HepG2 (cell line): ENCODE results near the gene ODC1. TPM values are rescaled to one million over a fixed set of nuclear protein-coding genes. Genes with fewer than 3 reads are reported as not detected.

Experiments used
- ATAC-seq: fragments of 200-7000 bp; cut with Tn5 transposase; 3 replicates; pipeline ENCODE4 v1.9.1; 2020; ENCODE audit warnings: mild to moderate bottlenecking, moderate library complexity
- BruUV-seq: library from RNA; stranded (reverse); fragments of 400-500 nt; replicated peaks from 2 replicates; lab custom pipeline; 2021; lab: Mats Ljungman, UMichigan
- CTCF ChIA-PET: fragments of 300-600 bp; formaldehyde crosslinking; extraction: SDS; loops from one replicate; lab custom pipeline; 2021; ENCODE audit warnings: low total read pairs, inconsistent platforms, low intra/inter-chr PET ratio; lab: Yijun Ruan, JAX
- POLR2A ChIA-PET: fragments of 350-600 bp; sonication (Branson Sonifier 250); formaldehyde crosslinking; loops from one replicate; lab custom pipeline; 2020; ENCODE audit warnings: antibody characterized with exemption, inconsistent platforms; lab: Yijun Ruan, JAX
- DNase-seq: peaks from one replicate; pipeline ENCODE4 v3.0.0-alpha.2; 2015; ENCODE audit warnings: low spot score
- FAIRE-seq: peaks from 3 replicates; lab custom pipeline; 2011; peaks lifted over from hg19 to GRCh38; lab: Jason Lieb, UNC
- H2AFZ ChIP-seq: one replicate; pipeline ENCODE4 v1.6.1; 2011; ENCODE audit warnings: low read length, inconsistent platforms
- H3K27ac ChIP-seq: fragments of 300-600 bp; 3 replicates; pipeline ENCODE4 v1.8.0; 2011; ENCODE audit warnings: mixed run types, mild to moderate bottlenecking, mixed read lengths, low read length, inconsistent platforms; ENCODE audit not compliant: insufficient read depth; ENCODE audit errors: extremely low read length
- H3K27me3 ChIP-seq, 2 experiments: fragments of 200-600 bp in 1 of 2; 2 replicates in 1 of 2; 3 replicates in 1 of 2; pipeline versions ENCODE4 v1.6.0 to v1.8.0; 2011; ENCODE audit warnings: low read length in 2 of 2, mild to moderate bottlenecking in 2 of 2, moderate library complexity in 2 of 2, inconsistent platforms in 1 of 2; ENCODE audit not compliant: insufficient read depth in 2 of 2, control insufficient read depth in 1 of 2
- H3K36me3 ChIP-seq, 2 experiments: fragments of 200-600 bp in 1 of 2; replicated peaks in 1 of 2; 2 replicates in 1 of 2; 3 replicates in 1 of 2; pipeline versions ENCODE4 v1.5.1 to v1.8.0; 2011; ENCODE audit warnings: low read length in 2 of 2, inconsistent platforms in 1 of 2; ENCODE audit not compliant: insufficient read depth in 2 of 2, control insufficient read depth in 1 of 2
- H3K4me1 ChIP-seq: 2 replicates; pipeline ENCODE4 v1.5.1; 2012; ENCODE audit warnings: low read length, inconsistent platforms; ENCODE audit not compliant: insufficient read depth
- H3K4me2 ChIP-seq: 2 replicates; pipeline ENCODE4 v1.6.0; 2011; ENCODE audit warnings: low read depth, low read length, inconsistent platforms
- H3K4me3 ChIP-seq, 3 experiments: fragments of 200-600 bp in 1 of 3; sonication (generic), shearing (Covaris generic) in 1 of 3; replicated peaks in 1 of 3; 2 replicates each; pipeline ENCODE4 v1.5.1; 2011 to 2016; ENCODE audit warnings: low read length in 3 of 3, inconsistent platforms in 2 of 3, low read depth in 2 of 3, mild to moderate bottlenecking in 2 of 3, control low read depth in 1 of 3, mixed read lengths in 1 of 3; ENCODE audit not compliant: insufficient read depth in 1 of 3
- H3K79me2 ChIP-seq: one replicate; pipeline ENCODE4 v1.6.1; 2011; ENCODE audit warnings: low read length, inconsistent platforms; ENCODE audit not compliant: insufficient read depth
- H3K9ac ChIP-seq: 2 replicates; pipeline ENCODE4 v1.6.0; 2011; ENCODE audit warnings: mild to moderate bottlenecking, low read depth, low read length, inconsistent platforms; ENCODE audit not compliant: insufficient read depth
- H3K9me3 ChIP-seq: 2 replicates; pipeline ENCODE4 v1.5.1; 2012; ENCODE audit warnings: mild to moderate bottlenecking, low read length
- H4K20me1 ChIP-seq: 2 replicates; pipeline ENCODE4 v1.6.0; 2011; ENCODE audit warnings: inconsistent platforms, mild to moderate bottlenecking, low read length, moderate library complexity; ENCODE audit not compliant: insufficient read depth
- ARNT2 ChIP-seq: sonication (generic); formaldehyde crosslinking; IDR thresholded peaks from 2 replicates; pipeline ENCODE4 v1.8.0; 2022; ENCODE audit warnings: mild to moderate bottlenecking, low read depth, missing genetic modification reagents, moderate library complexity
- ELF1 ChIP-seq: sonication (generic); formaldehyde crosslinking; IDR thresholded peaks from 2 replicates; pipeline ENCODE4 v1.4.0; 2020; ENCODE audit warnings: missing genetic modification reagents
- ELF3 ChIP-seq: IDR thresholded peaks from 2 replicates; pipeline ENCODE4 v1.6.1; 2016; ENCODE audit warnings: missing genetic modification reagents, missing compliant biosample characterization
- HBP1 ChIP-seq: IDR thresholded peaks from 2 replicates; pipeline ENCODE4 v1.6.1; 2016; ENCODE audit warnings: low read depth, control low read depth
- KAT2B ChIP-seq: fragments of 150-350 bp; IDR thresholded peaks from 2 replicates; pipeline ENCODE4 v1.6.1; 2014; ENCODE audit warnings: low read depth, low read length, borderline replicate concordance
- MNT ChIP-seq: fragments of 450-650 bp; IDR thresholded peaks from 2 replicates; pipeline ENCODE4 v1.6.1; 2016
- NFE2L2 ChIP-seq: fragments of 150-350 bp; IDR thresholded peaks from 2 replicates; pipeline ENCODE4 v1.6.1; 2014; ENCODE audit warnings: low read length
- PITX1 ChIP-seq: sonication (generic); formaldehyde crosslinking; IDR thresholded peaks from 2 replicates; pipeline ENCODE4 v1.5.1; 2020; ENCODE audit warnings: mild to moderate bottlenecking, missing genetic modification reagents
- RARA ChIP-seq: IDR thresholded peaks from 2 replicates; pipeline ENCODE4 v1.6.1; 2016; ENCODE audit warnings: missing genetic modification reagents, missing compliant biosample characterization
- RXRB ChIP-seq: IDR thresholded peaks from 2 replicates; pipeline ENCODE4 v1.6.1; 2016; ENCODE audit warnings: borderline replicate concordance, missing genetic modification reagents, missing compliant biosample characterization
- SALL1 ChIP-seq: sonication (generic); formaldehyde crosslinking; IDR thresholded peaks from 2 replicates; pipeline ENCODE4 v1.8.0; 2022; ENCODE audit warnings: mild to moderate bottlenecking, missing genetic modification reagents
- SAP130 ChIP-seq: IDR thresholded peaks from 2 replicates; pipeline ENCODE4 v1.6.1; 2016; ENCODE audit warnings: low read depth
- ZBTB1 ChIP-seq: sonication (generic); formaldehyde crosslinking; IDR thresholded peaks from 2 replicates; pipeline ENCODE4 v1.4.0; 2020; ENCODE audit warnings: missing genetic modification reagents, borderline replicate concordance
- ZBTB26 ChIP-seq: IDR thresholded peaks from 2 replicates; pipeline ENCODE4 v1.6.1; 2016; ENCODE audit warnings: missing compliant biosample characterization, missing genetic modification reagents, borderline replicate concordance
- ZNF101 ChIP-seq: sonication (generic); formaldehyde crosslinking; IDR thresholded peaks from 2 replicates; pipeline ENCODE4 v1.4.0; 2020; ENCODE audit warnings: mild to moderate bottlenecking, low read depth, missing genetic modification reagents, borderline replicate concordance
- ZNF230 ChIP-seq: sonication (generic); formaldehyde crosslinking; IDR thresholded peaks from 2 replicates; pipeline ENCODE4 v1.4.0; 2020; ENCODE audit warnings: mild to moderate bottlenecking, missing genetic modification reagents
- ZNF441 ChIP-seq: sonication (generic); formaldehyde crosslinking; IDR thresholded peaks from 2 replicates; pipeline ENCODE4 v1.7.0; 2021; ENCODE audit warnings: missing genetic modification reagents, borderline replicate concordance
- ZNF468 ChIP-seq: sonication (generic); formaldehyde crosslinking; IDR thresholded peaks from 2 replicates; pipeline ENCODE4 v1.8.0; 2022; ENCODE audit warnings: mild to moderate bottlenecking, moderate library complexity, missing genetic modification reagents
- ZNF501 ChIP-seq: sonication (generic); formaldehyde crosslinking; IDR thresholded peaks from 2 replicates; pipeline ENCODE4 v1.5.1; 2020; ENCODE audit warnings: mild to moderate bottlenecking, moderate library complexity, missing genetic modification reagents
- ZNF691 ChIP-seq: sonication (generic); formaldehyde crosslinking; IDR thresholded peaks from 2 replicates; pipeline ENCODE4 v1.4.0; 2020; ENCODE audit warnings: missing genetic modification reagents, low read depth, mild to moderate bottlenecking, borderline replicate concordance
- ZNF720 ChIP-seq: sonication (generic); formaldehyde crosslinking; IDR thresholded peaks from 2 replicates; pipeline ENCODE4 v1.4.0; 2020; ENCODE audit warnings: missing genetic modification reagents
- WGBS: methylation state at CpG from one replicate; pipeline ENCODE4 v1.1.6; 2017; ENCODE audit warnings: low lambda C conversion rate; 5-methylcytosine and 5-hydroxymethylcytosine counted together
- in situ Hi-C: cut with HindIII; loops from 2 replicates; pipeline ENCODE4 v1.10.0; 2017; ENCODE audit warnings: low pct_unique_long_range_greater_than_20kb; ENCODE audit not compliant: extremely low pct_ligation_motif_present
- intact Hi-C: fragments of 100-400 bp; cut with micrococcal nuclease; formaldehyde crosslinking; loops from one replicate; pipeline ENCODE4 v1.10.0; 2022; ENCODE audit not compliant: unreplicated experiment
- polyA plus RNA-seq, 8 experiments: library from polyadenylated mRNA; depleted of rRNA in 3 of 8; stranded (reverse) in 7 of 8; unstranded in 1 of 8; fragments of >200 nt; fragmentation: Illumina TruSeq in 4 of 8; extraction: Trizol in 4 of 8; gene quantifications; 2 replicates each; pipeline versions ENCODE4 v1.2.1 to v1.2.3, GENCODE V29; 2011 to 2016; ENCODE audit warnings: low read depth in 4 of 8, missing spikeins in 1 of 8, mixed read lengths in 1 of 8; ENCODE audit not compliant: insufficient read depth in 1 of 8
- total RNA-seq, 5 experiments: library from RNA; depleted of rRNA; stranded (reverse); fragments of >200 nt; fragmentation: Illumina TruSeq; extraction: Trizol; gene quantifications; 2 replicates each; pipeline ENCODE4 v1.2.3, GENCODE V29; 2016; ENCODE audit warnings: low read depth in 1 of 5

The ODC1 gene
- total and polyA plus RNA-seq, 2 of the 13 experiments (the other 11 are each of a cell fraction or from before 2014, with no cell fraction given): 142 to 371 TPM

- Histone ChIP-seq H4K20me1 (no peaks in the 10 kb centered on the region), H3K9ac (no peak overlapping the region), H3K36me3 (no peaks in the 10 kb centered on the region), H3K9me3 (0 out of 2 replicates have a peak, but pooled peaks cover 4% of the 10 kb centered on the region), H3K27me3 (peaks cover 17 to 71% of the 10 kb centered on the region in 2 experiments; a peak in 4 of 5 replicates), H3K4me1 (peaks cover 46% of the 10 kb centered on the region), H3K27ac (no peak overlapping the region), H3K4me3 (no peak overlapping the region), H3K4me2 (peak overlapping the region; percentile 2; the same call in 1 of the 2 replicates), H3K79me2 (no peaks in the 10 kb centered on the region), H2AFZ (no peak overlapping the region)
- 6% methylated on average over 8 of the region's 8 CpGs for WGBS
- intact Hi-C loops (no loop called here), in situ Hi-C loops (no loop called here)
- no TSS peak for BruUV-seq
- DNase-seq (peak; percentile 24), ATAC-seq (peak; percentile 28), FAIRE-seq (no peak)
- ChIA-PET CTCF (no interaction called here), POLR2A (no interaction called here)
- 0 out of 2 replicates have a peak, but pooled peaks have one; percentile 51 for TF ChIP-seq ZNF691 (CRISPR knock-in tag)
- 0 out of 2 replicates have a peak, but pooled peaks have one; percentile 5 for TF ChIP-seq SALL1 (CRISPR knock-in tag)
- TF ChIP-seq ZNF720 (CRISPR knock-in tag): no peak
- no peak for TF ChIP-seq KAT2B
- TF ChIP-seq ZNF468: no peak
- no peak for TF ChIP-seq ARNT2 (CRISPR knock-in tag)
- TF ChIP-seq HBP1 (CRISPR knock-in tag): 0 out of 2 replicates have a peak, but pooled peaks have one; percentile 41
- TF ChIP-seq ZNF101 (CRISPR knock-in tag): no peak
- 0 out of 2 replicates have a peak, but pooled peaks have one; percentile 33 for TF ChIP-seq ZNF230 (CRISPR knock-in tag)
- peak; percentile 38; the same call in 1 of the 2 replicates for TF ChIP-seq SAP130 (CRISPR knock-in tag)
- TF ChIP-seq ZBTB26: peak; percentile 76
- 0 out of 2 replicates have a peak, but pooled peaks have one; percentile 5 for TF ChIP-seq RARA
- 0 out of 2 replicates have a peak, but pooled peaks have one; percentile 18 for TF ChIP-seq RXRB (CRISPR knock-in tag)
- 0 out of 2 replicates have a peak, but pooled peaks have one; percentile 35 for TF ChIP-seq ELF1 (CRISPR knock-in tag)
- TF ChIP-seq ELF3 (CRISPR knock-in tag): peak; percentile 88
- TF ChIP-seq ZNF501: peak; percentile 45; the same call in 1 of the 2 replicates
- no peak for TF ChIP-seq MNT
- TF ChIP-seq NFE2L2: peak; percentile 35; the same call in 1 of the 2 replicates
- no peak for TF ChIP-seq ZBTB1
- 0 out of 2 replicates have a peak, but pooled peaks have one; percentile 20 for TF ChIP-seq PITX1 (CRISPR knock-in tag)
- TF ChIP-seq ZNF441 (CRISPR knock-in tag): 0 out of 2 replicates have a peak, but pooled peaks have one; percentile 1
These were observed 42.7 kb upstream of the ODC1 start for GRCh38 chr2:10490806-10491291.
